Right kidney (tissue), 1 donor: Measurements from ENCODE around the gene PLCH1.
"Not testable (repeated sequence)": the region's sequence is repeated elsewhere in the genome, so short reads cannot be mapped to it uniquely, and the experiment has no call there.

Experiments
- DNase-seq: peaks from one replicate; pipeline ENCODE4 v3.0.0-alpha.2; 2016

The PLCH1 gene

DNA sequence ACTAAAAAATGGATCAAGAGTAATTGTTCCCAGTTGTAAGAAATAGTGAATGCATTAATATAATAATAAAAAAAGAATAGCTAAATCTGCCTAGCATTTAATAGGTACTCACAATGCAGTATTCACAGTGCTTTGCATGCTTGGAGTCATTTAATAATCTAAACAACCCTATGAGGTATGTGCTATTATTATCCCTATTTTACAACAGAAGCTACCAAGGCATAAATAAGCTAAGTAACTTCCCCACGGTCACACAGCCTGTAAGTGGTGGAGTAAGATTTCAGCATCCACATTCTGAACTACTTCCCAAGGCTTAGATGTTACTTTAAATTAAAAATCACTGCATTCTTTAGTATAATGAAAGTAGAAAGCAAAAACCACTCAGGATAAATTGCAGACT is 102.9 kb downstream of the PLCH1 start:
- DNase-seq = no peak

DNA sequence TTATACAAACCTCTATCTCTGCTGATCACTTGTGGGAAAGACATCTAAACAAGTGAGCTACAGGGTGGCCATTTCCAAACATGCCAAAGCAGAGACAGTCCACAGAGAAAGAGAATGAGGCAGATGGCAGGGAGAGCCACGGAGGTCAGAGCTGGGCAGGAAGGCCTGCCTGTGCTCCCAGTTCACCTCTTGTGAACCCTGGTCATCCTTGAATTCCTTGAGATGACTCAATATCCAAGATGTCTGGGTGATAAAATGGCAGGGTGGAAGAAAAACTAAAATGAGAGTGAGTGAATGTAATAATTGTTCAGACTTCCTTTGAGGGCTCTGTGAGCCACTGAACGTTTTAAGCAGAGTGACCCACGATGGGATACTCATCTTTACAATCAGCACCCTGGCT is 104.8 kb downstream of the PLCH1 start:
- no peak for DNase-seq

DNA sequence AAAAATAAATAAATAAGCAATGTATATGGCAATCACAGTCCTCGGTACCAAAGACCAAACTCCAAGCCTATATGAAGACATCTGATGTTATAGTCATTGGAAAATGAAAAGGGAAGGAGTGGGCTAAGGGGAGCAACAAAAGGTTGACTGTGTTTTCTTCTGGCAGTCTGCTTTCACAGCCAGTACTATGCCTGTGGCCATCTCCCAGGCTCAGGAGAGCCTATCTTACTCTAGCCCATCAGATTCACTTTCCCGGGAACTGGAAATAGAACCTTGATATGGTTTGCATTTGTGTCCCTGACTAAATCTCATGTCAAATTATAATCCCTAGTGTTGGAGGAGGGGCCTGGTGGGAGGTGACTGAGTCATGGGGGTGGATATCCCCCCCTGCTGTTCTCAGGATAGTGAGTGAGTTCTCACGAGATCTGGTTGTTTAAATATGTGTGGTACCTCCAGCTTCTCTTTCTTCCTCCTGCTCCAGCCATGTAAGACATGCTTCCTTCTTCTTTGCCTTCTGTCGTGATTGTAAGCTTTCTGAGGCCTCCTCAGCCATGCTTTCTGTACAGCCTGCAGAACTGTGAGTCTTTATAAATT is 105.3 kb downstream of the PLCH1 start:
- no peak for DNase-seq

DNA sequence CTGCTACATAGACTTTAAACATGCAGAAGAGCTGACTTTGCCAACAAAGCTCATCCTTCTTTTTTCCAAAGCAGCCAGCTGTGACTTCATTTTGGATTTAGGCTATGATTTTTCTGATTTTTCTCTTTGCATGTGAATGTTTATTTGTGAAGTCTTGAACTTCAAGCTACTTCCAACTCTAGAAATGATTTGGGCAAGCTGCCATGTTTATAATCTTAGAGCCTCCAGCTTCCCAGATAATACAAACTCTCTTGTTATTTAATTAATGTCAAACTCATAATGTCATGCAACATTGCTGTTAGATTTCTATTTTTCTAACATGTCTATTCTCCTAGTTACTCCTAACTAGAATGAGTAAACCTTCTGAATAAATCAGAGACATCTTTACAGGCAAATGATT is 106.4 kb downstream of the PLCH1 start:
- not testable (repeated sequence) for DNase-seq

DNA sequence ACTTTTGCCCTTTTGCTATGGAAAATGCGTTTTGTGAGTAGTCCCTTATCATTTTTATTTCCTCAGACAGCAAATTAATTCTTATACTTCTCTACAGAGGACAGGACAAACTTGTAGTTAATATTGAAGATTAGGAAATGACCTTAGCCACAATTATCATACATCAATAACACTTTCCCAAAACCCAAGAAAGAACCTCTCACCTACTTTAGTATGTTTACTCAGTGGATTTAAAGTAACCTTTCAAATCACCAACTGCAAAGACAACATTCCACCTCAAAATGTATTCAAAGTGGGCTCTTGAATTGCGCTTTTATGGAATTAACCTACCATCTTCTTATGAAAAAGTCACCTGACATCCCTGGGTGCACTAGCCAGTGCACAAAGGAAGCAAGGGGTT is 107.3 kb downstream of the PLCH1 start:
- no peak for DNase-seq

DNA sequence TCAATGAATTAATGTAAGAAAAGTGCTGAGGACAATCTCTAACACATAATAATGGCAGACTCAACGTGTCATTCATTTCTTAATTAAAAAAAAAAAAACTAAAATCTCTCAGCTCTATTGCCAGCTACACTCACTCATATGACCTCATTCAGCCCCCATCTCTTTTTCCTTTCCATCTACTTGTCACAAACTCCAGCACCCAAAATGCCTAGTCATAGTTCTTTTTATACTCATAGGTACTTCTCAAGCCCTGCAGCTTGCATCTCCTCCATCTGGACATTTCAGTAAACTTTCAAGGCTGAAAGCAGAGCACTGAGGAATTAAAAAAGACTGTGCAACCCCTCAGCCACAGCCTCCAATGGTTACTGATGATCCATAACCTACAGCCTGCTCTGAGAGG is 109.8 kb downstream of the PLCH1 start:
- DNase-seq = no peak

DNA sequence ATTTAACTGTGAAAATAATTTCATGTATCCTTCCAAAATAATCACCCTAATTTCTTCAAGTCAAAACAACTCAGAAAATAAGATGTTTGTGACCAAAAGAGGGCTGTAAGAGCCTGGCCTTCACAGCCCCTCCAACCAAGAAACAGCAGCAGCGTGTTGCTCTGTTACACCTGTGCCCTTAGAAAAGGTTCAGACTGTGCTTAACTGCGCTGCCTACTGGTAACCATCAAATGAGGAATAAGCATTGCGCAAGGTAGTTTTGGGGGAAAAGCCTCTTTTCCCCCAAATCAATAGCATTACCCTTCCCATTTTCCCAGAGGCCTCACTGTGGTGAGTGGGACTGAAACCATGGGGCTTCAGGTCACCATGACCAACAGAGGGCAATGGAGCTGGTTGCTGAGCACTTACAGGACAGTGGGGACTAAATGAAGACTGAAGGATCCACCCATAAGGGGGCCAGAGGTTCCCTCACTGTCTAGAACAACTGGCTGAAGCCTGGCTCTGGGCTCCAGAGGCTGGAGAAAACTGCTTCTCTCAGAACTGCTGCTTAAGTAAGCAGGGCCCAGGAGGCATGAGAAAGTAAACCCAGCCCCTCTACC is 110.7 kb downstream of the PLCH1 start:
- DNase-seq = no peak

DNA sequence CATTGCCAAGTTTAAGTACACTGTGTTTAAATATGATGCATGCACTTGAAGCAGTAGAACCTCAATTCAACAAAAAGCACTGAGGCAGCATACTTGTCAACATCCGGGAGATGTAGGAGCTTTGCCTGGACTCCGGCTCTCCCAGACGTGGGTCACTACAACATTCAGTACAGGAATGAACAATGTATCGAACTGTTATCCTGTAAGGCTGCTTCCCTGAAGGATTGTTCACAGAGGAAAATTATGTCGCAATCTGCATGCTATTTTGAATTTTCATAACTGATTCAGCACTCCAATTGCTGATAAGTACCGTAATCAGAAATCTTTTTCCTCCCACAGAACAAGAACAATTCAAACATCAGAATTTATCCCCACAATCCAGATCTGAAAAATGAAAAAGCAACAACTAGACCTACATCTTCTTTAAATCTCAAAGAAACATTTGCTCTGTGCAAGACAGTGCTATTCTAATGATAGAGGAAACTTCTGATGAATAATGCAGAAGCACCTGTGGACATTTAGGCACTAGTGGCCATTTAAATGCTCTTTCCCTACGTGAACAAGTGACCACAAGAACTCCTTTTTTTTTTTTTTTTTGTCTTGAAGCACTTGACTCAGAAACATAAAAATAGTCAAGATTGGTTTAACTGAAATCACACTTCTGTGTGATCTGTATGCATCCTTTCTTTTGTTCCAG is 113.4 kb downstream of the PLCH1 start:
- no peak for DNase-seq

DNA sequence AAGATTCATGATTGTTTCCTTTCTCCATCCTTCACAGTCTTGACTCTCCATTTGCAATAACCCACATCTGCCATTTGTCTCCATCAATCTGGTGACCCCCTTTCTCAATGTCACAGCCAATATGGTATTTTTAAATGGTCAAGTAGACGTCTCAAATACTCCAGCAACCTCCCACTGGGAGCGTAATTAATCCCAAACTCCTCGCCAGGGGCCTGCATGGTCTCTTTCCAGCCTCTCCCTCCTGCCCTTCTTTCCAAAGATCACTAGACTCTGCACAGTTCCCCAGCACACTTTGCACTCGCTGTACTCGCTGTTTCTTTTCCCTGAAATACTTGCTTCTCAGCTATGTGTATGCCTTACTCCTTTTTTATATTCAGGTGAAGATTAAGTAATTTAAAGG is 115.3 kb downstream of the PLCH1 start:
- no peak for DNase-seq

DNA sequence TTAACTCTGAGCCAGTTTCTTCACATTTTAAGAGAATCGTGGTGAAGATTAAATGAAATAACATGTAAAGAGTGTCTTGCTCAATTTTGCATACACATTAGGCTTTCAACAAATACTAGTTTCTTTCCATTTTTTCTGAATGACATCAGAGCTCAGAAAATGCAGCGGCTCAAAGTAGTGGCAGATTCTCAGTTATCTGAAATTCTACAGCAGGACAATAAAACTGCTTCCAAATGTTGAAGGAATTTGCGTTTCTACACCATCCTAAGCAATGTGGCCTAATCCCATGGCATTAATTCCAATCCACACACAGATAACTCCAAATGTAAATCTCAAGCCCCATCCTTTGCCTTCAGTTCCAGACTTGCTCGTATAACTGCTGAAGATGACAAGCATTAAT is 115.8 kb downstream of the PLCH1 start:
- DNase-seq = no peak

DNA sequence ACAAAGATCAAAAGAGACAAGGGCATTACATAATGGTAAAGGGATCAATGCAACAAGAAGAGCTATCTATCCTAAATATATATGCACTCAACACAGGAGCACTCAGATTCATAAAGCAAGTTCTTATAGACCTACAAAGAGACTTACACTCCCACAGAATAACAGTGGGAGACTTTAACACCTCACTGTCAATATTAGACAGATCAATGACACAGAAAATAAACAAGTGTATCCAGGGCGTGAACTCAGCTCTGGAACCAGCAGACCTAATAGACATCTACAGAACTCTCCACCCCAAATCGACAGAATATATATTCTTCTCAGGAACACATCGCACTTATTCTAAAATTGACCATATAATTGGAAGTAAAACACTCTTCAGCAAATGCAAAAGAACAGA is 122.2 kb downstream of the PLCH1 start:
- not testable (repeated sequence) for DNase-seq

DNA sequence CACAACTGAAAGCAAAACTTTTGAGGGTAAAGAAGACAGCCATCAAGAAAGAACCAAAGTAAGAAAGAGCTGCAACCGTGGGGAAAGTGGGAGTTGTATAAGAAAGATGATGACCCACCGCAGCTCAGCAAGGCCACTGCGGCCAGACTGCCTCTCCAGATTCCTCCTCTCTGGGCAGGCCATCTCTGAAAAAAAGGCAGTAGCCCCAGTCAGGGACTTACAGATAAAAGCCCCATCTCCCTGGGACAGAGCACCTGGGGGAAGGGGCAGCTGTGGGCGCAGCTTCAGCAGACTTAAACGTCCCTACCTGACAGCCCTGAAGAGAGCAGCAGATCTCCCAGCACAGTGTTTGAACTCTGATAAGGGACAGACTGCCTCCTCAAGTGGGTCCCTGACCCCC is 124.3 kb downstream of the PLCH1 start:
- not testable (repeated sequence) for DNase-seq

DNA sequence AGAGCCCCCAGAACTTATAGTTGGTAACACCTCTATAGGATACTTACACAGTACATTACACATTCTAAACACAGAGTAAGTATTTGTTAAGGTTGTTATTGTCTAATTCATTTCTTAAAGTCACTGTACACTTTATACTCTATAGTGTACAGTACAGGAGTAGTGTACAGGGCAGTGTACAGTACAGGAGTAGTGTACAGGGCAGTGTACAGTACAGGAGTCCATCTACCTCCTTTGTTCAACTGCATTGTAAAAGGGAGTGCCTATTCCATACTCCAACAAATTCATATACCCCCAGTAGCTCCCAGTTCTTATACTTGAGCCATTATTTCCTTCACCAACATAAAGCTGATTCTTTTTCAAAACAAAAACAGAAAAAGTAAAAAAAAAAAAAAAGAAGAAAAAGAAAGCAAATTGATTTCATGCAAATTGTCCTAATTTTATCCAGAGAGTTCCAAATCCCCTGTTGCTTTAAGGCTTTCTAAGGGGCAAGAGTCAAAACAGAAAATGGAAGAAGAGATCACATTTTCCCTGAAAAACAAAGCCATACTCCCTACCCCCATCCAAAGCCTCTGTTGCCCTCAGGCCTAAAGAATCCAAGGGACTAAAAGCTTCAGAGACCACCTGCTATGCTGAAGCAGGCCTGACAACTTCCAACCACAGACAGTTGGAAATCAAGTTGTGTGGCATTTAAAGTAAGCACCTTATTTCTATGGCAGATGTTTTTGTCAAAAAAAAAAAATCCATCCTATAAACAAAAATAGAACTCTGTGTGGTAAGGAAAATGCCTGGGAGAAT is 125.6 kb downstream of the PLCH1 start:
- no peak for DNase-seq

DNA sequence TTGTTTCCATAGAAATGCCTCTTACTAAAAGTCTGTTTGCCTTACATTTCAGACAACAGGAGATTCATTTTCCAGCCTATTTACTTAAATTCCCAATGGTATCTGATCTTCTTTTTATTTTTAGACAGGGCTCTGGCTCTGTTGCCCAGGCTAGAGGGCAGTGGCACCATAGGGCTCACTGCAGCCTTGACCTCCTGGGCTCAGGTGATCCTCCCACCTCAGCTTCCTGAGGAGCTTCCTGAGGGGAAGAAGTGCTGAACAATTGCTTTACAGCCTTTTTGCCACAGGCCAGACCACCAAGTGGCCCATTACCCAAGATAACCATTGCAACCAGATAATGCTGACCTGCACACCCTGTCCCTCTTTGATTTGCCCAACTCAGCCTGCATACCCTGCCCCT is 126.3 kb downstream of the PLCH1 start:
- no peak for DNase-seq

DNA sequence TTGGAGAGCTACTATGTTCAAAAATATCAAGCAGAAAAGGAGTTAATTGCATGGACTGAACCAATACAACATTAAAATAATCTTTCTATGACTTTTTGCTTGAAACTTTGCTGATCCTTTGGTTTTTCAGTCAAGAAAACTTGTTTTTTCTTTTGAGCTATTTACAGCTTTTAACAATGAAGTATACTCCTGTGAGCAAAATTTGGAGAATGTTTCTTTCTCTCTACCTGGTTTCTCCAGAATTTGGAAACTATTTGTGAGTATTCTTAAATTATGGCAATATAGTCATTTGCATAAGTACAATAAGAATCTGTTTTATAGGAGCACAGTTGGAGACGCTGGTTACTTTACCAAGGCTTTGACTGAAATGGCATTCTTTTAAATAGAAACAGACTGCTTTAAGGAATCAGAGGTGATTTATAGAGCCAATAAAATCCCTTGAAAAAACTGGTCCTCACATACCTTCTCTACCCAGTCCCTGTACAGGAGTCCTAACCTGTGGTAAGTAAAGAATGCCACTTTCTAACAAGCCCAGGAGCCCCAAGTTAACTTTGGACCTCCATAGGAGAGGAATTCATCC is 127.4 kb downstream of the PLCH1 start:
- DNase-seq = no peak

DNA sequence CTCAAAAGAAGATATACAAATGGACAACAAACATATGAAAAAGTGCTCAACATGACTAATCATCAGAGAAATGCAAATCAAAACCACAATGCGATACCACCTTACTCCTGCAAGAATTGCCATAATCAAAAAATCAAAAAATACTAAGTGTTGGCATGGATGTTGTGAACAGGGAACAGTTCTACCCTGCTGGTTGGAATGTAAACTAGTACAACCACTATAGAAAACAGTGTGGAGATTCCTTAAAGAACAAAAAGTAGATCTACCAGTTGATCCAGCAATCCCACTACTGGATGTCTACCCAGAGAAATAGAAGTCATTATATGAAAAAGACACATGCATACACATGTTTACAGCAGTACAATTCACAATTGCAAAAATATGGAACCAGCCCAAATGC is 129.7 kb downstream of the PLCH1 start:
- not testable (repeated sequence) for DNase-seq

DNA sequence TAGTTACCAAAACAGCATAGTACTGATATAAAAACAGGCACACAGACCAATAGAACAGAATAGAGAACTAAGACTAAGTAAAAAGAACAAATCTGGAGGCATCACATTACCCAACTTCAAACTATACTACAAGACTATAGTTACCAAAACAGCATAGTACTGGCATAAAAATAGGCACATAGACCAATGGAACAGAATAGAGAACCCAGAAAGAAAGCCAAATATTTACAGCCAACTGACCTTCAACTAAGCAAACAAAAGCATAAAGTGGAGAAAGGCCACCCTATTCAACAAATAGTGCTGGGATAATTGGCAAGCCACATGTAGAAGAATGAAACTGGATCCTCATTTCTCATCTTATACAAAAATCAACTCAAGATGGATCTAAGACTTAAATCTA is 130.5 kb downstream of the PLCH1 start:
- not testable (repeated sequence) for DNase-seq

DNA sequence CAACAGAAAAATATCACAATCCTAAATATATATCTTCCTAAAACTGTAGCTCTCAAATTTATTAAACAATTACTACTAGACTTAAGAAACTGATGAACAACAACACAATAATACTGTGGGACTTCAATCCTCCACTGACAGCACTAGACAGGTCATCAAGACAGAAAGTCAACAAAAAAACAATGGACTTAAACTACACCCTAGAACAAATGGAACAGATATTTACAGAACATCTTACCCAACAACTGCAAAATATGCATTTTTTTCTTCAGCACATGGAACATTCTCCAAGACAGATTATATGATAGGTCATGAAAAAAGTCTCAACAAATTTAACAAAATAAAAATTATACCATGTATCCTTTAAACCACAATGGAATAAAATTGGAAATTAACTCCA is 133.4 kb downstream of the PLCH1 start:
- no peak for DNase-seq

DNA sequence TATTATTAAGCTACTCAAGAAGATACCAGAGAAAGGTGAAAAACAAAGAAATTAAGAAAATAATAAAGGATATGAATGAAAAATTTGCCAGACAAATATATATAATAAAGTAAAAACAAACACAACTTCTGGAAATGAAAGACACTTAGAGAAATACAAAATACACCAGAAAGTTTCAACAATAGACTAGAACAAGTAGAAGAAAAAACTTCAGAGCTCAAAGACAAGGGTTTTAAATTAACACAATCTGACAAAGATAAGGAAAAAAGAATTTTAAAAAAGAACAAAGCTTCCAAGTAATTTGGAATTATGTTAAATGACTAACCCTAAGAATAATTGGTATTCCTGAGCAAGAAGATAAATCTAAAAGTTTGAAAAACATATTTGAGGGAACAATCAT is 135.3 kb downstream of the PLCH1 start:
- no peak for DNase-seq

DNA sequence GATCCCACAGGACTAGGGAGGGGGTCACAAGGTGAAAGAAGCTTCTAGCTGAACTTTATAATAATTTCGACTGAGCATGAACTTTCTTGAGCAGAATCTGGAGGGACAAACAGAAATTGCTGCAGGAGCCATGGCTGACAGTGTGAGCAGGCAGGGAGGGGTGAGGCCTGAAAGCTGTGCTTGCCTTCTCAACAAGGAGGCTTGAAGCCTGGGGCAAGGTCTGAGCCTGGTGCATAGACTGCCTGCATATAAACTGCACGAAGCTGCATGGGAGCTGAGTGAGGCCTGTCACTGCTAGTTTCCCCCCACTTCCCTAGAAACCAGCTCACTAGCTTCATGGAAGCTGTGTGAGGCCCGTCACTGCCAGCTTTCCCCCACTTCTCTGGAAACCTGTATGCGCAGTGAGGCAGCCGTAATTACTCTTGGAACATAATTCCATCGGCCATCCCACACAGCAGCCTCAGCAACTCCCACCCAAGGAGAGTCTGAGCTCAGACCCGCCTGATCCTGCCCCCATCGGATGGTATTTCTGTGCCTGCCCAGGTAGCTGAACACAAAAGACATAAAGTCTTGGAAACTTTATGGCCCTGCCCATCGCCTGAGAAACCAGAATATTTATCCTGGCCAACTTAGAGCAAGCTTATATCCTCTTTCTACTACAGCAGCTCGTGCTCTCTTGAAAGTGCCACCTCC is 136.5 kb downstream of the PLCH1 start:
- DNase-seq = peak; percentile 30

DNA sequence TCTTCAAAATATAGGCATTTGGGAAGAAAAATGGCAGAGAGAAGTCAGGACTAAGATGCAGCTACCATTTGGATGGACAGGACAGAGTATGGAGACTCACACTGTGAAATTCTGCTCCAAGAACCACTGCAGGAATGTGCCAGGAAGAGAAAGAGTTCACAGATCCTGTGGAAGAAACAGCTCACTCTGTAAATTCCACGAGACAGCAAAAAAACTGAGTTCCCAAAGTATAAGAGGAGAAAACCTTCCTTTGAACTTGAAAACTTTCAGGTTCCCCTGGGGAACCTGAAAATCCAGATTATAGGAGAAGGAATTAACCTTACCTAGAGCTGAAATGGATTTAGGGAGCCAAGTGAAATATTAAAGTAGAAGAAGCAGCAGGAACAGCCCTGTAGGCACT is 137.1 kb downstream of the PLCH1 start:
- DNase-seq = no peak

DNA sequence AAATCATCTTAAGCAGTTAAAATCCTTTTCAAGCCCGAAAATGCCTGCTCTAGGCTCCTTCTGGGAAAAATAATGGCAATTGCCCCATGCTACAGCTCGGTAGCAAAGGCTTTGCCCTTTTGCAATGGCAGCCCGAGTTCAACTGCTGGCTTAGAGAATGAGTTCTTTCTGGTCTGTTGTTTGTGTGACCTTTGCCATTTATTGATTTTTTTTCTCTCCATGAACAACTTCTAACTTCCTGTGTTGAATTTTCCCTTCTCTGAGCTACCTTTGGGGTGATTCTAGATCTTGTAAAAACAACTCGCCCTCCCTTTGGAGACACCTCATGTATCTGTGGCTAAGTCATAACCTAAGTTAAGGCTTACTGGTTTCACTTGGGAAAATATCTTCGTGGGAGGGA is 139.3 kb downstream of the PLCH1 start:
- no peak for DNase-seq
